Nephron (organoid): ENCODE results near the gene TBL1XR1.

Experiments used
- H3K27ac Mint-ChIP-seq, 3 experiments: 2 replicates each; pipeline ENCODE4 v1.8.0; 2020; ENCODE audit warnings: mixed read lengths in 3 of 3, mild to moderate bottlenecking in 2 of 3, moderate library complexity in 1 of 3
- H3K27me3 Mint-ChIP-seq: 2 replicates; pipeline ENCODE4 v1.8.0; 2021; ENCODE audit warnings: low read depth, mild to moderate bottlenecking, moderate library complexity, mixed read lengths
- H3K36me3 Mint-ChIP-seq: 2 replicates; pipeline ENCODE4 v1.8.0; 2020; ENCODE audit warnings: low read depth, mixed read lengths
- H3K4me1 Mint-ChIP-seq: 2 replicates; pipeline ENCODE4 v1.8.0; 2020; ENCODE audit warnings: mixed read lengths
- H3K4me3 Mint-ChIP-seq, 3 experiments: 2 replicates each; pipeline ENCODE4 v1.8.0; 2020; ENCODE audit warnings: mild to moderate bottlenecking in 3 of 3, mixed read lengths in 3 of 3, moderate library complexity in 2 of 3
- H3K9me3 Mint-ChIP-seq: 2 replicates; pipeline ENCODE4 v1.8.0; 2020; ENCODE audit warnings: mixed read lengths
- CTCF ChIP-seq, 3 experiments: fragments of 200-600 bp; sonication (generic); IDR thresholded peaks; one replicate each; pipeline ENCODE4 v1.5.0; 2021; ENCODE audit warnings: antibody characterized with exemption in 3 of 3; ENCODE audit not compliant: unreplicated experiment in 3 of 3

The TBL1XR1 gene

GRCh38 chr3:177050501-177051237 lies 146.6 kb downstream of the TBL1XR1 start:
- peak; percentile 46 to 74 (median 54) for TF ChIP-seq CTCF (IDR thresholded peaks at IDR 0.05; ENCODE audit: unreplicated experiment in 3 of 3)
- Mint-ChIP-seq H3K36me3 (peaks cover 56% of the 10 kb centered on the region), H3K4me3 (no peak overlapping the region), H3K4me1 (peaks cover 36% of the 10 kb centered on the region), H3K27ac (peak overlapping the region; percentile 51 to 83 (median 66)), H3K27me3 (no peaks in the 10 kb centered on the region), H3K9me3 (no peaks in the 10 kb centered on the region)

- no peak for TF ChIP-seq CTCF (IDR thresholded peaks at IDR 0.05; ENCODE audit: unreplicated experiment in 3 of 3)
- no peaks in the 10 kb centered on the region for H3K27me3 Mint-ChIP-seq
- H3K9me3 Mint-ChIP-seq = peaks cover 2% of the 10 kb centered on the region
- peaks cover 28% of the 10 kb centered on the region for H3K4me1 Mint-ChIP-seq
- H3K36me3 Mint-ChIP-seq = peaks cover 94% of the 10 kb centered on the region
- H3K27ac Mint-ChIP-seq = no peak overlapping the region
- no peak overlapping the region for H3K4me3 Mint-ChIP-seq
Observed at GRCh38 chr3:177045767-177046166, 151.5 kb downstream of the TBL1XR1 start.

GRCh38 chr3:177045222-177045621 lies 152.1 kb downstream of the TBL1XR1 start:
- Mint-ChIP-seq H3K27me3 (no peaks in the 10 kb centered on the region), H3K36me3 (peaks cover 94% of the 10 kb centered on the region), H3K9me3 (peaks cover 2% of the 10 kb centered on the region), H3K27ac (no peak overlapping the region), H3K4me1 (peaks cover 29% of the 10 kb centered on the region), H3K4me3 (no peak overlapping the region)
- TF ChIP-seq CTCF (IDR thresholded peaks at IDR 0.05; ENCODE audit: unreplicated experiment in 3 of 3) = no peak

GRCh38 chr3:177041730-177042551 lies 155.3 kb downstream of the TBL1XR1 start:
- H3K27ac Mint-ChIP-seq = peak overlapping the region; percentile 55 to 88 (median 88)
- peaks cover 27% of the 10 kb centered on the region for H3K4me1 Mint-ChIP-seq
- H3K36me3 Mint-ChIP-seq = peaks cover 93% of the 10 kb centered on the region
- no peak for TF ChIP-seq CTCF (IDR thresholded peaks at IDR 0.05; ENCODE audit: unreplicated experiment in 3 of 3)
- H3K27me3 Mint-ChIP-seq = no peaks in the 10 kb centered on the region
- H3K9me3 Mint-ChIP-seq = peaks cover 2% of the 10 kb centered on the region
- H3K4me3 Mint-ChIP-seq = no peak overlapping the region

GRCh38 chr3:177041021-177041729 lies 156.1 kb downstream of the TBL1XR1 start:
- TF ChIP-seq CTCF (IDR thresholded peaks at IDR 0.05; ENCODE audit: unreplicated experiment in 3 of 3) = no peak
- H3K36me3 Mint-ChIP-seq = peaks cover 93% of the 10 kb centered on the region
- H3K9me3 Mint-ChIP-seq = peaks cover 2% of the 10 kb centered on the region
- H3K27ac Mint-ChIP-seq = peak overlapping the region; percentile 55 to 88 (median 88)
- peaks cover 31% of the 10 kb centered on the region for H3K4me1 Mint-ChIP-seq
- no peak overlapping the region for H3K4me3 Mint-ChIP-seq
- H3K27me3 Mint-ChIP-seq = no peaks in the 10 kb centered on the region
